ENCODE data around the gene CAND1.

- TF ChIP-seq, protein P1, sequence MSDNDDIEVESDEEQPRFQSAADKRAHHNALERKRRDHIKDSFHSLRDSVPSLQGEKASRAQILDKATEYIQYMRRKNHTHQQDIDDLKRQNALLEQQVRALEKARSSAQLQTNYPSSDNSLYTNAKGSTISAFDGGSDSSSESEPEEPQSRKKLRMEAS (IDR thresholded peaks at IDR 0.05), result no peak
- TF ChIP-seq RNF2 (IDR thresholded peaks at IDR 0.05; ENCODE audit: borderline replicate concordance, low read depth, low read length, missing control alignments, poor library complexity, severe bottlenecking) (no peak), CEBPB (IDR thresholded peaks at IDR 0.05; ENCODE audit: low read depth, low read length) (no peak), KDM1A (IDR thresholded peaks at IDR 0.05; ENCODE audit: borderline replicate concordance, low read length) (no peak), ATF3 (IDR thresholded peaks at IDR 0.05; ENCODE audit: insufficient read depth, low read depth, low read length) (no peak), CTCF (IDR thresholded peaks at IDR 0.05; ENCODE audit: control extremely low read depth in 1 of 3, insufficient read depth in 1 of 3, low read depth in 1 of 3, low read length in 3 of 3) (no peak), BACH1 (IDR thresholded peaks at IDR 0.05; ENCODE audit: low read length) (no peak), TAF7 (optimal IDR thresholded peaks at IDR 0.05; ENCODE audit: borderline replicate concordance, low read depth, low read length) (no peak), SP1 (IDR thresholded peaks at IDR 0.05; ENCODE audit: low read depth, low read length) (no peak), EZH2 (IDR thresholded peaks at IDR 0.05; ENCODE audit: low read depth, low read length, severe bottlenecking) (no peak), GTF2F1 (IDR thresholded peaks at IDR 0.05; ENCODE audit: borderline replicate concordance, low read depth, low read length) (no peak), RAD21 (IDR thresholded peaks at IDR 0.05 in 1 of 2, conservative IDR thresholded peaks at IDR 0.05 in 1 of 2; ENCODE audit: low read depth in 2 of 2, low read length in 2 of 2) (no peak), SIN3A (conservative IDR thresholded peaks at IDR 0.05 in 1 of 2, IDR thresholded peaks at IDR 0.05 in 1 of 2; ENCODE audit: low read depth in 1 of 2, low read length in 2 of 2) (no peak), CREB1 (IDR thresholded peaks at IDR 0.05) (no peak)
These were observed 25.9 kb upstream of the CAND1 start for GRCh38 chr12:67243260-67243659.
